GM23248 (cell line): ENCODE measurements around the gene ZNF575.

Source experiments
- EZH2 ChIP-seq: fragments of 200-600 bp; sonication (generic); IDR thresholded peaks from 2 replicates; pipeline ENCODE4 v1.6.1; 2018; ENCODE audit warnings: antibody characterized with exemption, mild to moderate bottlenecking; ENCODE audit not compliant: insufficient read depth, poor library complexity, severe bottlenecking
- EZH2phosphoT487 ChIP-seq: fragments of 200-600 bp; sonication (generic); IDR thresholded peaks from 2 replicates; pipeline ENCODE4 v1.6.1; 2018; ENCODE audit warnings: antibody characterized with exemption, moderate library complexity, mild to moderate bottlenecking, low read depth; ENCODE audit not compliant: insufficient read depth

DNA sequence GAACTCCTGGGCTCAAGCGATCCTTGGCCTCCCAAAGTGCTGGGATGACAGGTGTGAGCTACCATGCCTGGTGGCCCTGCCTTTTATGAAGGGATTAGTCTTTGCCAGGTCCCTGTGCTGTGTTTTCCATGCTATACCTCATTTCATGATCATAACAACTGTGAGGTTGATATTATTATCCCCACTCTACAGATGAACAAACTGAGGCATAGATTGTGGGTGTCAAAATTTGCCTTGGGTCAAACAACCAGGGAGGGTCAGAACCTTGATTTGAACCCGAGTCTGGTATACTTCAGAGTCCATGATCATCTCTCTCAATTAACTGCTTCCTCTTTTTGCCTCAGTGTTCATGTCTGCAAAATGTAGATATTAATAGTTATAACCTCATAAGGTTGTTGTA is 49.5 kb downstream of the ZNF575 start:
- no peak for TF ChIP-seq EZH2phosphoT487
- TF ChIP-seq EZH2: no peak
